GM21737 (cell line): ENCODE data around the gene DCAF12.
"Not testable (repeated sequence)": the region's sequence is repeated elsewhere in the genome, so short reads cannot be mapped to it uniquely, and the experiment has no call there.

ENCODE experiments used
- ATAC-seq: cut with Tn5 transposase; IDR thresholded peaks from one replicate; pipeline ENCODE4 v1.9.1; 2021; ENCODE audit warnings: mild to moderate bottlenecking, moderate library complexity; ENCODE audit not compliant: unreplicated experiment

The DCAF12 gene

DNA sequence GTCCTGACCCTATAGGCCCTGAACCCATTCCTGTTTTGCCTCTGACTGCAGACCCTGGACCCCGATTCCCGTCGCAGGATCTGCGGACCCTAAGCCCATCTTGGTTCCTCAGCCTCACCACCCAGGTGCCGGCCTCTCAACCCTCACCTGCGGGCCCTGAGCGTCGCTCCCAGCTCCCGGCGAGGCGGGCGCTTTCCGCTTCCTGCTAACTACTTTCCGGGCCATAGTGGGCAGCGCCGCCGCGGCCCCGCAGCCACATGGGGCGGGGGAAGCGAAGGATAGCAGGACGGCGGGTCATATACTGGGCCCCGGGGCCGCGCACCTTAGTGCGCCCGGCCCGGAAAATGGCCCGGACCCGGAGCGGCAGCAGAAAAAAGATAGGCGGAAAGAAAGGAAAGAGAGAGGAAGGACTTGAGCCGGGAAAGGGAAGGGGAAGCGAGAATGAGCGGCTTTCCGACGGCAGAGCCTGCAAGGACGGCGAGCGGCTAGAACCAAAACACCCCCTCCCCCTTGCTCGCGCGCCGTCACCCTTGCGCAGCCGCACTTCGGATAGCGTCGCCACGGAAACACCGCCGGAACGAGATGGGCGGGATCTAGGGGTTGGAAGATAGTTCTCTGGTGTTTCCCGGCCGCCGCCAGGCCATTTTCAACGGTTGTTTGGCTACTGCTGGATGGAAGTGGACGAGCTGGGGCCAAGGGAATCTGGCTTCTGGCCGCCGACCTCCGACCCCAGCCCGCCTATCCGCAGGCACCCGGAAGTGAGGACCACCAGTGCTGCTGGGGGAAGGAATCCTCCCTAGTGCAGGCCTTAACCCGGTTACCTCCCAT is at the start of gene DCAF12:
Gene DCAF12, minus strand, starts transcription at position 492 of the 828 bp plus-strand sequence. Its CDS starts 267 bp downstream, at position 225.
- ATAC-seq, result peak; percentile 83

GRCh38 chr9:34176089-34176488 is 49.6 kb upstream of the DCAF12 start:
- no peak for ATAC-seq

DNA sequence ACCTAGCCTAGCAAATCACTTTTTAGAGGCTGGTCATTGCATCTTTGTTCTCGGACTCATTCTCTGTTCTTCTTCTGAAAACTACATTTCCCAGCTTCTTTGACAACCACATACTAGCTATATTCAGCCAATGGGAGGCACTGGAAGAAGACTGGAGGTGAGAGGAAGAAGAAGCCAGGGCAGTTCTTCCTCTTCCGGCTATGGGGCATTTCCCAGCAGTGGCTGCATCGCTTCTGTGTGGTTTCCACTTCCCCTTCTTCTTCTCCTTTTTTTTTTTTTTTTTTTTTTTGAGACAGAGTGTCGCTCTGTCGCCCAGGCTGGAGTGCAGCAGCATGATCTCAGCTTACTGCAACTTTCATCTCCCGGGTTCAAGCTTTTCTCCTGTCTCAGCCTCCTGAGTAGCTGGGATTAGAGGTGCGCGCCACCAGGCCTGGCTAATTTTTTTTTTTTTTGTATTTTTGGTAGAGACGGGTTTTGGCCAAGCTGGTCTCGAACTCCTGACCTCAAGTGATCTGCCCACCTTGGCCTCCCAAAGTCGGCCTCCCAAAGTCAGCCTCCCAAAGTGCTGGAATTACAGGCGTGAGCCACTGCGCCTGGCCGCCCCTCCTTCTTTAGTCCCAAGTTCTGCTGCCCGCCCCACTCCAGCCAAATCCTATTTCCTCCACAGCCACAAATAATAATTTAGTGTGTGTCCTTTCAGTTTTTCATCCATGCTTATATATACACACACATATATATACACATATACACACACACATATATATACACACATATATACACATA is 45.4 kb upstream of the DCAF12 start:
- ATAC-seq, result no peak

DNA sequence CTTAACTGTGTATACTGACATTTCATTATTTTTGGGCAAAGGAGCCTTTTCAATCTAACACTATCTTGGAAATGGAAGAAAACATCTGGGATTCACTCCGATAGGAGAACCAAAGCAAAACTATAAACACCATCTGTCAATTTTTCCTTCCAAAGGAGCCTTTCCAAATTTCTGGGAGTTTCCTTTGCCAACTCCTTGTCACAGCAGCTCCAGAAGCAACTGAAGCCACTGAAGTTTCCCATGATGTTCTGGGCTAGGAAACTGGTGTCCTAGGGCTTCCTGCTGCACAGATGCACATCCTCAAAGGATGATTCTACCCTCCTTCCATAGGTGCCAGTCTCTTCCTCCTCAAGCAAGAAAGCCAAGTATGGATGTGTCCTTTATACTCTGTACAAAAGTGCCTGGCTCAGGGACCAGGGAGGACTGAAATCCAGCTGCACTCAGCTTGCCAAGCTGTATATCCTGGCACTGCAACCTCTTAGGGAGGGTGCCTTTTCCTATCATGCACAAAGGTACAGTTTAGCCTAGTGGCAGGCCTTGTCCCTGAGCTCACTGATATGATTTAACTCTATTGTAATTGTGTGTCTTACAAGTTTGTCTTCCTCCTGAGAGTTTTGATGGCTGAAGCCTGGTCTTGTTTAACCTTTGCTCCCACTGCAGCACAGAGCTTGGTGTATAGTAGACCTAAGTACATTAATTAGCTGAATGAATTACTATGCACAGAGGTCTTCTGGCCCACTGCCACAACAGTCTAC is 43.9 kb upstream of the DCAF12 start:
- ATAC-seq, result no peak

GRCh38 chr9:34169125-34169524 is 42.6 kb upstream of the DCAF12 start:
- ATAC-seq, result no peak

DNA sequence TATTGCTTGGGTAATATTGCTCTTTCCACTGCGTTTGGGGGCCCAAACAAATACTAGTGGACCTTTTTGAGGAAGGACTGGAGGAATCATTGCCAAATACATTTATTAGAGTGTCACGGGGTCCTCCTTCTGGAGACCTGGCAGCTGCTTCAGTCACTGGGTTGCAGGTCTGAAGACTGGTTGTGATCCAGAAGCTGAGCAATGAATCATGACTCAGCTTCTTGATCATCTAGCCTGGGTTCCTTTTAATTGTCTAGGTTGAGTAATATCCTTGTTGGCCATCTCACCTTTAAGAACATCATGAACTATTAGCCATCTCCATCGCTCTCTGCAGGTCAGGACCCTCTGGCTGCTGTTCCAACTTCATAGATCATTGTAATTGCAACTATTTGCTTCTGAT is 36.9 kb upstream of the DCAF12 start:
- ATAC-seq, result no peak

GRCh38 chr9:34158362-34158869 is 31.9 kb upstream of the DCAF12 start:
- no peak for ATAC-seq

DNA sequence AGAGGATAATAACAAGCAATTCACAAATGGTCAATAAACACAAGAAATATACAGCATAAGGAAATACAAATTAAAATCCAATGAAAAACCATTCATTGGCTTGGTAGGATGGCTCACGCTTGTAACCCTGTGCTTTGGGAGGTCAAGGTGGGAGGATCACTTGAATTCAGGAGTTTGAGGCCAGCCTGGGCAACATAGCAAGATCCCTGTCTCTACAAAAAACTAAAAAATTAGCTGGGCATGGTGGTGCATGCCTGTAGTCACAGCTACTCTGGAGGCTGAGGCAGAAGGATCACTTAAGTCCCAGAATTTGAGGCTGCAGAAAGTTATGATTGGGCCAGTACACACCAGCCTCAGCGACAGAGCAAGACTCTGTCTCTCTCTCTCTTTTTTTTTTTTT is 31.4 kb upstream of the DCAF12 start:
- no peak for ATAC-seq

DNA sequence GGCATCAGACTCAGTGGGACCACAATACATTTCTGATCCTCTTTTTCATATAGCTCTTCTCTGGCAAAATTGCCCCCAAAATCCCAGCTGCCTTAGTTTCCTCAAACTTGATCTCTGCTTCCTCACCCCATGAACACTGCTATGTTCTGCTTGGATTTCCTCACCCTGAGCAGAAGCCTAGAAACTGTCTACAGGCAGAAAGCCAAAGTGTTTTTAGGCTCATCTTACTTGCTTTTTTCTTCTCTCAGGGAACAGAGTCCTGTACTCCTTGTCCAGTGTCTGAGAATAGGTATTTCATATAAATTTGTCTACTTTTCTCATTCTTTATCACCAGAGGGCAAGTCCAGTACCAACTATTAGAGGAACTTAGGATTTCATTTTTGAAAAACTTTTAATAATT is 30.8 kb upstream of the DCAF12 start:
- no peak for ATAC-seq

DNA sequence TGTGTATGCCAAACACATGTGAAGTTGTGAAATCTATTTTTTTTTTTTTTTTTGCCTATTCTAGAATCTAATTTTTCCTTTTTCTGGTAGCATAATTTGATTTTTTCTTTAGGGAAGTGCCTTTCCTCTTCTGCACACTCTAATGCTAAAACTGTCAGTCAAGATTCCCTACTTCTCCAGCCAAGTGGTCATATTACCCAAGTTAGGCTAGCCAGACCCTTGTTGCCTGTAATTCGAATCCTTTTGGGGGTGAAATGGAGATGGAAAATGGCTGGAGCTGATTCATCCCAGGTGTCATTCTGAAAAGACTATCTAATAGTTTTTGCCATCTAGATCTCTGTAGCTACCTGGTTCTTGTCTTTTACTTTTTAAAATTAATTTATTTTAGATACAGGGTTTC is 27.6 kb upstream of the DCAF12 start:
- no peak for ATAC-seq

DNA sequence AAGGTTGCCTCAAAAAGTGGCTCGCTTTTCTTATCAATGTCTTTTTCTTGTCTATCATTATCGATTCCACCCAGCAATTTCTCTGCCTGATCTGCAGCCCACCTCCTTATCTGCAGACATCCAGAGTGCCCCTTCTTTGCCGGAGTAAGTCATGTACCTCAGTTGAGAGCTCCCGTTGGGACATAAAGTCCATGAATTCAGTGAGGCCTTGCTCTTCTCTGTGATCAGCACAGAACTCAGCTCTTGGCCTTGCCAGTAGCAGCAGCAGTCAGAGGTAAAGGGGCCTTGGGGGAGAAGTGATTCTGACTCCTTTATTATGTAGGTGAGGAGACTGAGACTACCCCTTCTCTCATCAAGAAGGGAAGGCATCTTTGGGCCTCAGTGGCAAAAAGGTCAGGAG is 24.9 kb upstream of the DCAF12 start:
- ATAC-seq, result no peak

DNA sequence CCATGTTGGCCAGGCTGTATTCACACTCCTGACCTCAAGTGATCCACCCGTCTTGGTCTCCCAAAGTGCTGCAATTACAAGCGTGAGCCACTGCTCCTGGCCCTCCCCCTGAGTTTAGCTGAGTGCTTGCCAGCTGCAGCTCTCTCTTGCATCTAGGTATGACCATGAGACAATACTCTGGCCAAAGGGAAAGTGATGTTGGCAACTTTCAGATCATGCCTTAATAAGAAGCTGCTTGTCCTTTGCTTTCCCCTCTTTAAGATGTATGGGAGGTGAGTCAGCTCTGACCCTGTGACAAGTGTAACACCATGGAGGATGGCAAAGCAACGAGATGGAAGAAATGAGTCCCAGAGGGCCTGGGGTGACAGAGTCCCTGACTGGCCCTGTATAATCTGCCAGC is 18.7 kb upstream of the DCAF12 start:
- ATAC-seq, result no peak

- no peak for ATAC-seq
Observed at GRCh38 chr9:34143116-34143515, 16.6 kb upstream of the DCAF12 start.

DNA sequence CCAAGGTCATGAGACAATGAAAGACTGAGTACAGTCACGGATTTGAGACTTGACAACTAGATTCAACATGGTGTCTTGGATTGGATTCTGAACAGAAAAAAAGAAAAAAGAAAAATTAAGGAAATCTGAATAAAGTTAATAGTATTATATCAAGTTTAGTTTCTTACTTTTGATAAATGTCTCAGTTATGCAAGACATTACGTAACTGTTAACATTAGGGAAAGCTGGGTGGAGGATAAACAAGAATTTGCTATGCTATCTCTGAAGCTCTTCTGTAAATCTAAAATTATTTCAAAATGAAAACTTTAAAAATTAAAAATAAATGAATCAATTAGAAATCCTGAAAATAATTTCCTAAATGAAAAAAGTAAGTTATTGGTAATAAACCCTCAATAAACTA is 14.4 kb upstream of the DCAF12 start:
- ATAC-seq, result no peak

- ATAC-seq, result no peak
Observed at GRCh38 chr9:34139477-34140146, 13.1 kb upstream of the DCAF12 start.

DNA sequence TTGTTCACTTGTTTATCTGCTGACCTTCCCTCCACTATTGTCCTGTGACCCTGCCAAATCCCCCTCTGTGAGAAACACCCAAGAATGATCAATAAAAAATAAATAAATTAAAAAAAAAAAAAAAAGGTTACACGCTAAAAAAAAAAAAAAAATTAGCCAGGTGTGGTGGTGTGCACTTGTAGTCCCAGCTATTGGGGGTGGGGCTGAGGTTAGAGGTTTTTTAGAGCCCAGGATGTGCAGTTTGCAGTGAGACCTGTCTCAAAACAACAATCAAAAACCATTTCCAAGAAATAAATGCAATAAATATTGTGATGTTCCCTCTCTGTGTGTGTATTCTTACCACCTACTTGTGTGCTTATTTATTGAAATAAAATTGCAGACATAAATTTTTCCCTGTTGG is 12.1 kb upstream of the DCAF12 start:
- ATAC-seq, result not testable (repeated sequence)

GRCh38 chr9:34134521-34134920 is 8.0 kb upstream of the DCAF12 start:
- ATAC-seq, result no peak

- ATAC-seq, result no peak
Observed at GRCh38 chr9:34133436-34133949, 7.0 kb upstream of the DCAF12 start.

GRCh38 chr9:34131571-34131970 is 5.1 kb upstream of the DCAF12 start:
- no peak for ATAC-seq
